Mesenchymal stem cell (in vitro differentiated cells and primary cell): ENCODE measurements around the gene SLC4A2.

ENCODE experiments used
- DNase-seq: peaks from one replicate; pipeline ENCODE4 v3.0.0-alpha.2; 2013
- H2AFZ ChIP-seq: one replicate; pipeline ENCODE4 v1.6.1; 2013; ENCODE audit warnings: low read depth, mild to moderate bottlenecking, control low read depth, inconsistent platforms, low read length, moderate library complexity
- H2AK5ac ChIP-seq: 2 replicates; pipeline ENCODE4 v1.6.1; 2013; ENCODE audit warnings: low read length, moderate library complexity, mild to moderate bottlenecking, inconsistent platforms; ENCODE audit not compliant: severe bottlenecking
- H2BK120ac ChIP-seq: one replicate; pipeline ENCODE4 v1.6.1; 2013; ENCODE audit warnings: low read depth, mild to moderate bottlenecking, inconsistent platforms, low read length, moderate library complexity
- H2BK12ac ChIP-seq, 2 experiments: one replicate each; pipeline ENCODE4 v1.6.1; 2013; ENCODE audit warnings: inconsistent platforms in 2 of 2, low read length in 2 of 2, mild to moderate bottlenecking in 2 of 2, moderate library complexity in 2 of 2, control low read depth in 1 of 2
- H2BK15ac ChIP-seq: one replicate; pipeline ENCODE4 v1.6.1; 2013; ENCODE audit warnings: mild to moderate bottlenecking, low read depth, inconsistent platforms; ENCODE audit not compliant: poor library complexity, severe bottlenecking
- H2BK5ac ChIP-seq: 2 replicates; pipeline ENCODE4 v1.6.1; 2013; ENCODE audit warnings: low read depth, mild to moderate bottlenecking, low read length, control low read depth, inconsistent platforms; ENCODE audit not compliant: poor library complexity, severe bottlenecking
- H3K14ac ChIP-seq, 2 experiments: one replicate each; pipeline ENCODE4 v1.6.1; 2013; ENCODE audit warnings: inconsistent platforms in 2 of 2, low read length in 2 of 2, control low read depth in 1 of 2, mild to moderate bottlenecking in 1 of 2, moderate library complexity in 1 of 2
- H3K18ac ChIP-seq, 2 experiments: one replicate each; pipeline ENCODE4 v1.6.1; 2013; ENCODE audit warnings: inconsistent platforms in 2 of 2, low read length in 2 of 2, control low read depth in 1 of 2, low read depth in 1 of 2, mild to moderate bottlenecking in 1 of 2
- H3K23ac ChIP-seq, 2 experiments: one replicate each; pipeline ENCODE4 v1.6.1; 2013; ENCODE audit warnings: inconsistent platforms in 2 of 2, low read length in 2 of 2, mild to moderate bottlenecking in 2 of 2, moderate library complexity in 2 of 2, control low read depth in 1 of 2
- H3K27ac ChIP-seq: 2 replicates; pipeline ENCODE4 v1.5.1; 2013; ENCODE audit warnings: mild to moderate bottlenecking, moderate library complexity, low read length, control low read depth, inconsistent platforms; ENCODE audit not compliant: poor library complexity, severe bottlenecking
- H3K27me3 ChIP-seq, 2 experiments: 2 replicates each; pipeline versions ENCODE4 v1.6.1 to v1.7.0; 2013; ENCODE audit warnings: low read length in 2 of 2, mild to moderate bottlenecking in 2 of 2, moderate library complexity in 2 of 2, control low read depth in 1 of 2, inconsistent platforms in 1 of 2; ENCODE audit not compliant: control insufficient read depth in 1 of 2, insufficient read depth in 1 of 2
- H3K36me3 ChIP-seq, 2 experiments: 2 replicates each; pipeline versions ENCODE4 v1.6.1 to v1.7.0; 2013; ENCODE audit warnings: low read length in 2 of 2, control low read depth in 1 of 2, inconsistent platforms in 1 of 2, low read depth in 1 of 2, mild to moderate bottlenecking in 1 of 2; ENCODE audit not compliant: insufficient read depth in 2 of 2, control insufficient read depth in 1 of 2
- H3K4ac ChIP-seq, 2 experiments: one replicate each; pipeline ENCODE4 v1.6.1; 2013; ENCODE audit warnings: inconsistent platforms in 2 of 2, low read length in 2 of 2, mild to moderate bottlenecking in 2 of 2, moderate library complexity in 2 of 2, control low read depth in 1 of 2, low read depth in 1 of 2
- H3K4me1 ChIP-seq: 2 replicates; pipeline ENCODE4 v1.6.1; 2013; ENCODE audit warnings: low read depth, low read length, control low read depth; ENCODE audit not compliant: control insufficient read depth, insufficient read depth
- H3K4me2 ChIP-seq: 2 replicates; pipeline ENCODE4 v1.6.1; 2013; ENCODE audit warnings: low read length, mild to moderate bottlenecking, inconsistent platforms; ENCODE audit not compliant: poor library complexity, severe bottlenecking
- H3K4me3 ChIP-seq, 2 experiments: 2 replicates each; pipeline versions ENCODE4 v1.5.1 to v1.7.0; 2013; ENCODE audit warnings: low read length in 2 of 2, mild to moderate bottlenecking in 2 of 2, control low read depth in 1 of 2, low read depth in 1 of 2; ENCODE audit not compliant: insufficient read depth in 1 of 2
- H3K79me1 ChIP-seq: replicated peaks from 2 replicates; pipeline ENCODE4 v1.6.1; 2013; ENCODE audit warnings: mild to moderate bottlenecking, control low read depth, low read length, inconsistent platforms; ENCODE audit not compliant: poor library complexity, severe bottlenecking
- H3K9ac ChIP-seq: 2 replicates; pipeline ENCODE4 v1.7.0; 2013; ENCODE audit warnings: mild to moderate bottlenecking, low read length, moderate library complexity
- H3K9me3 ChIP-seq: 2 replicates; pipeline ENCODE4 v1.7.0; 2013; ENCODE audit warnings: mild to moderate bottlenecking, low read length; ENCODE audit not compliant: control insufficient read depth
- H4K8ac ChIP-seq: one replicate; pipeline ENCODE4 v1.6.1; 2013; ENCODE audit warnings: inconsistent platforms, mild to moderate bottlenecking, low read length, moderate library complexity
- H4K91ac ChIP-seq: one replicate; pipeline ENCODE4 v1.6.1; 2013; ENCODE audit warnings: mild to moderate bottlenecking, low read length, inconsistent platforms
- WGBS: methylation state at CpG from one replicate; pipeline ENCODE4 v1.1.7; 2013; ENCODE audit warnings: mixed read lengths; 5-methylcytosine and 5-hydroxymethylcytosine counted together

Gene SLC4A2

DNA sequence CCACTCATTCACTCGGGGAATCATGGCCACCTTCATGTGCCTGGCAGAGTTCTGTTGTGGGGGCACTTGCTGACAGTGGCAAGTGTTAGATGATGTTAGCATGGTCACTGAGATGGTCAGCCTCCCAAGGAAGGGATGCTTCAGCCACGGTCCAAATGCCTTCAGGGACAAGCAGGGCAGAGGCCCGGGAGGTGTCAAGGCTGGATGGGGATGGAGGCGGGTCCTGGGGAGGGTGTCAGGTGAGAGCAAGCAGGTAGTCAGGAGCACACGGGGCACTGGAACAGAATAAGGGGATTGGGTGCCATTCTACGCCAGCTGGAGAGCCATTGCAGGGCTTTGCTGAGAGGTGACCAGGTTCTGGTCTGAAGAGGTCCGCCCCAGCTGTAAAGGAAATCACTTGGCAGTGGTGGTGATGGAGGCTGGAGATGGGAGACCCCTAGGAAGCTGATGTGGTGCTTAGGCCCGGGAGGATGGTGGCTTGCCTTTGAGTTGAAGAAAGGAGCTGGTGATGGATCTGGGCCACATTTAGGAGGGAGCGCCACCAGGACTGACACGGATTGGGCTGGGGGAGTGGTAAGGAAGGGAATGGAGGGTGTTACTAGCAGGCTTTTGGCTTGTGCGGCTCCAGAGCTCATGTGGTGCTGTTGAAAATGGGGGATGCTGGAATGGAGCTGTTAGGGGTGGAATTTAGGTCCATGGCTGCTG lies 51.0 kb downstream of the SLC4A2 start:
- Histone ChIP-seq H2BK15ac (peak overlapping the region; percentile 19), H3K9ac (peak overlapping the region; percentile 78), H3K27me3 (no peaks in the 10 kb centered on the region), H2BK12ac (peak overlapping the region in 1 of 2 experiments; percentile 12), H2BK120ac (no peak overlapping the region), H3K4me3 (peak overlapping the region in 1 of 2 experiments; percentile 30), H3K4ac (no peak overlapping the region), H3K27ac (no peak overlapping the region), H3K79me1 (peaks cover 46% of the 10 kb centered on the region), H2AFZ (no peak overlapping the region), H2BK5ac (no peak overlapping the region), H2AK5ac (no peak overlapping the region), H3K4me2 (no peak overlapping the region), H3K18ac (peak overlapping the region in 1 of 2 experiments; percentile 26), H3K14ac (no peak overlapping the region), H3K36me3 (peaks cover 3 to 22% of the 10 kb centered on the region in 2 experiments), H4K8ac (no peak overlapping the region), H3K23ac (peak overlapping the region in 1 of 2 experiments; percentile 28), H4K91ac (no peak overlapping the region), H3K4me1 (peaks cover 33% of the 10 kb centered on the region), H3K9me3 (no peaks in the 10 kb centered on the region)
- no peak for DNase-seq
- WGBS, result 91% methylated on average over 11 of the region's 11 CpGs

DNA sequence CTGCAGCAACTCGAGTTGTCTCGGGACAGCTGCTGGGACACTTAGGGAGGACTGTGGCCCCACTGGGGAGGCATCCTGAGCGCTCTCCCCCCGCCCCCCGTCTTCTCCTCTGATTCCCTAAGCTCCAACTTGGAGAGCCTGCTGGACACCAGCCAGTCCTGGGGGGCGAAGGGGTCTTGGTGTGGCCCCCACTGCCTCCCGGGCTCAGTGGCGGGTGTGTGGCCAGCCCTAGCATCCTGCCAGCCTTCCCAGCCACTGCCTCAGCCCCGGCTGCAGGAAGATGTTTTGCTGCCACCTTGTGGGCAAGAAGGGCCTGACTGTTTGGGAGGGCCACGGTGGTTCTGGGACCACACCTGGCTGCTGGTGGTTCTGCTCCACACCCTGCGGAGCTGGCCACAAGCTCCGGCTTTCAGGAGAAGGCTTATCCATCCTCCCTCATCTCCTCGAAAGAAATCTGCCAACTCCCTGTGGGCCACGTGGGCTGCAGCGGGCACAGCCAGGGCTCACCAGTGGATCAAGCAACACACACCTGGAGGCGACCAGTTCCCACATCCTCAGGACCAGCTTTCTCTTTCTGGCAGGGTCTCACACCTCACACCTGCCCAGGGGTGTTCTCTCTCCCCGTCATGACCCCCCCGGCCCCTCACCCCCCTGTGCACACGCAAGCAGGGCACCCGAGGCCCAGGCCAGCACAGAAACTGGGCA lies 51.7 kb downstream of the SLC4A2 start:
- no peak overlapping the region for H3K4me2 ChIP-seq
- H3K9ac ChIP-seq, result peak overlapping the region; percentile 78
- peaks cover 49% of the 10 kb centered on the region for H3K79me1 ChIP-seq
- H2AFZ ChIP-seq, result no peak overlapping the region
- H3K14ac ChIP-seq, result no peak overlapping the region
- peak; percentile 76 for DNase-seq
- peaks cover 3 to 23% of the 10 kb centered on the region in 2 experiments for H3K36me3 ChIP-seq
- 41% methylated on average over 20 of the region's 20 CpGs for WGBS
- no peak overlapping the region for H2BK120ac ChIP-seq
- H4K91ac ChIP-seq, result peak overlapping the region; percentile 23
- no peak overlapping the region for H3K4me3 ChIP-seq
- H3K23ac ChIP-seq, result no peak overlapping the region
- peaks cover 38% of the 10 kb centered on the region for H3K4me1 ChIP-seq
- H3K27me3 ChIP-seq, result no peaks in the 10 kb centered on the region
- H3K18ac ChIP-seq, result no peak overlapping the region
- H2BK5ac ChIP-seq, result no peak overlapping the region
- peak overlapping the region; percentile 76 for H4K8ac ChIP-seq
- peak overlapping the region; percentile 19 for H2BK15ac ChIP-seq
- peak overlapping the region; percentile 43 for H2AK5ac ChIP-seq
- H3K4ac ChIP-seq, result peak overlapping the region in 1 of 2 experiments; percentile 22
- H3K9me3 ChIP-seq, result no peaks in the 10 kb centered on the region
- no peak overlapping the region for H3K27ac ChIP-seq
- peak overlapping the region in 1 of 2 experiments; percentile 37 for H2BK12ac ChIP-seq

DNA sequence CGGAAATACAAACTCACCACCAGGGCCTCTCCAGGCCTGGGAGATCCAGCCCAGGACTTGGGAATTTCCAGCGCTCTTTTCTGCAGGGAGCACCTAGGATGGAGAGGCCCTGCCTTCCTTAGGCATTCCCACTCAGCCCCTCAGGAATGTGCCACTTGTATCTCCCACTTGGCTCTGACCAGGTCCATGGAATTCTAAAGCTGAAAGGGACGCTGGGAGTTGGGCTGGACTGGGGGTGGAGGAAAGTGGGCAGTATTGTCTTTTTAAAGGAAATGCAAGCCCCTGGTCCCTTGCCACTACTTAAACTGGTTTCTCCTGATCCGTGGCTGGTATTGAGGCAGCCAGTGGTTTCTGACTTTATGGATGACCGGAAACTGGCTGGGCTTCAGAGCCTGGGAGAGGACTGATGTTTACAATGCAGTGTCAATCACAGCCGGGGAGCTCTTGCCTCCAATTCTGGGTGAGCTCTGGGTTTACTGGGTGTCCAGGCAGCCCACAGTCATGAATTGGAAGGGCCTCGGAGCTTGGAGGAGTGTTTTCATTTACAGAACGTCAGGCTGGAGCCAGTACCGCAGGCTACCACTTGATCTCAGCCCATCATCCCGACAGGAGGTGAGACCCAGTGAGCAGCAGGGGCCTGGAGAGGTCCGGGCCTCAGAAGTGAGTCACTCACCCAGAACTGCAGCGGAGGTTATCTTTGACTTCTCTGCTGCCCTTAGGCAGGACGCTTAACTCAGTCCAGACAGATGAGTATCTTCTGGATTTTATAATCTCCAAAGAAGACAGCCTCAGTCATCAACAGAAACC lies 54.2 kb downstream of the SLC4A2 start:
- H3K18ac ChIP-seq, result no peak overlapping the region
- H3K36me3 ChIP-seq, result peaks cover 9 to 39% of the 10 kb centered on the region in 2 experiments
- H3K4me3 ChIP-seq, result no peak overlapping the region
- under 1% methylated on average over 13 of the region's 13 CpGs for WGBS
- no peak overlapping the region for H2BK5ac ChIP-seq
- peak overlapping the region; percentile 1 for H2BK120ac ChIP-seq
- H3K27me3 ChIP-seq, result no peaks in the 10 kb centered on the region
- H3K9ac ChIP-seq, result no peak overlapping the region
- H3K14ac ChIP-seq, result no peak overlapping the region
- peak overlapping the region; percentile 34 to 39 for H3K4ac ChIP-seq
- no peak overlapping the region for H2AFZ ChIP-seq
- H2BK12ac ChIP-seq, result no peak overlapping the region
- H4K91ac ChIP-seq, result peak overlapping the region; percentile 10
- peaks cover 46% of the 10 kb centered on the region for H3K4me1 ChIP-seq
- no peaks in the 10 kb centered on the region for H3K9me3 ChIP-seq
- no peak overlapping the region for H3K23ac ChIP-seq
- peak overlapping the region; percentile 86 for H3K4me2 ChIP-seq
- H2AK5ac ChIP-seq, result peak overlapping the region; percentile 37
- peak; percentile 94 for DNase-seq
- peak overlapping the region; percentile 91 for H3K27ac ChIP-seq
- no peak overlapping the region for H2BK15ac ChIP-seq
- no peak overlapping the region for H4K8ac ChIP-seq
- peaks cover 54% of the 10 kb centered on the region for H3K79me1 ChIP-seq
